Hepatocyte (in vitro differentiated cells): ENCODE results near the gene MNT. TPM values are rescaled to one million over a fixed set of nuclear protein-coding genes. Genes with fewer than 3 reads are reported as not detected.

Experiments used
- DNase-seq: peaks from one replicate; pipeline ENCODE4 v3.0.0-alpha.2; 2016; ENCODE audit warnings: low spot score
- H2AFZ ChIP-seq: fragments of 200-600 bp; sonication (generic); 2 replicates; pipeline ENCODE4 v1.6.0; 2016; ENCODE audit warnings: antibody characterized with exemption, mild to moderate bottlenecking
- H3K27ac ChIP-seq: fragments of 200-600 bp; sonication (generic); 2 replicates; pipeline ENCODE4 v1.5.1; 2016; ENCODE audit warnings: mild to moderate bottlenecking
- H3K27me3 ChIP-seq: fragments of 200-600 bp; sonication (generic); 2 replicates; pipeline ENCODE4 v1.6.1; 2016
- H3K36me3 ChIP-seq: fragments of 200-600 bp; sonication (generic); replicated peaks from 2 replicates; pipeline ENCODE4 v1.5.1; 2016; ENCODE audit warnings: low read depth; ENCODE audit not compliant: insufficient read depth
- H3K4me1 ChIP-seq: fragments of 200-600 bp; sonication (generic); 2 replicates; pipeline ENCODE4 v1.5.1; 2016; ENCODE audit warnings: mild to moderate bottlenecking, moderate library complexity; ENCODE audit not compliant: insufficient read depth
- H3K4me2 ChIP-seq: fragments of 200-600 bp; sonication (generic); 2 replicates; pipeline ENCODE4 v1.6.0; 2016
- H3K4me3 ChIP-seq: fragments of 200-600 bp; sonication (generic); 2 replicates; pipeline ENCODE4 v1.5.1; 2016; ENCODE audit warnings: mild to moderate bottlenecking
- H3K79me2 ChIP-seq: fragments of 200-600 bp; sonication (generic); 2 replicates; pipeline ENCODE4 v1.6.0; 2017; ENCODE audit warnings: mild to moderate bottlenecking
- H3K9me2 ChIP-seq: fragments of 200-600 bp; sonication (generic); replicated peaks from 2 replicates; pipeline ENCODE4 v1.6.0; 2017; ENCODE audit warnings: mild to moderate bottlenecking; ENCODE audit not compliant: insufficient read depth
- H3K9me3 ChIP-seq: fragments of 200-600 bp; sonication (generic); 2 replicates; pipeline ENCODE4 v1.5.1; 2016; ENCODE audit warnings: low read depth, mild to moderate bottlenecking
- H4K20me1 ChIP-seq: fragments of 200-600 bp; sonication (generic); 2 replicates; pipeline ENCODE4 v1.6.0; 2016; ENCODE audit warnings: mild to moderate bottlenecking; ENCODE audit not compliant: insufficient read depth, poor library complexity, severe bottlenecking
- EZH2 ChIP-seq: fragments of 200-600 bp; sonication (generic); IDR thresholded peaks from 2 replicates; pipeline ENCODE4 v1.6.1; 2016; ENCODE audit warnings: antibody characterized with exemption, mild to moderate bottlenecking, borderline replicate concordance
- EZH2phosphoT487 ChIP-seq: fragments of 200-600 bp; sonication (generic); IDR thresholded peaks from one replicate; pipeline ENCODE4 v1.6.1; 2018; ENCODE audit warnings: antibody characterized with exemption, mild to moderate bottlenecking, low read depth, moderate library complexity; ENCODE audit not compliant: unreplicated experiment, severe bottlenecking
- WGBS: methylation state at CpG from one replicate; pipeline ENCODE4 v1.1.6; 2016; ENCODE audit warnings: low lambda C conversion rate; ENCODE audit errors: missing lambda C conversion rate; 5-methylcytosine and 5-hydroxymethylcytosine counted together
- polyA plus RNA-seq: library from polyadenylated mRNA; unstranded; fragments of >200 nt; fragmentation: Nextera tagmentation; extraction: Ambion mirVana; gene quantifications from 2 replicates; pipeline ENCODE4 v1.2.1, GENCODE V29; 2016
- total RNA-seq: library from RNA; depleted of rRNA; stranded (reverse); fragments of >200 nt; gene quantifications from 2 replicates; pipeline ENCODE4 v1.2.3, GENCODE V29; 2014
- TF ChIP-seq, protein P1 (sequence below): fragments of 200-600 bp; sonication (generic); IDR thresholded peaks from 2 replicates; pipeline ENCODE4 v1.5.1; 2016; ENCODE audit warnings: antibody characterized with exemption, mild to moderate bottlenecking; ENCODE audit not compliant: poor library complexity

MNT gene
- total and polyA plus RNA-seq, 2 experiments from 2014 or later: 9.9 to 11.2 TPM

DNA sequence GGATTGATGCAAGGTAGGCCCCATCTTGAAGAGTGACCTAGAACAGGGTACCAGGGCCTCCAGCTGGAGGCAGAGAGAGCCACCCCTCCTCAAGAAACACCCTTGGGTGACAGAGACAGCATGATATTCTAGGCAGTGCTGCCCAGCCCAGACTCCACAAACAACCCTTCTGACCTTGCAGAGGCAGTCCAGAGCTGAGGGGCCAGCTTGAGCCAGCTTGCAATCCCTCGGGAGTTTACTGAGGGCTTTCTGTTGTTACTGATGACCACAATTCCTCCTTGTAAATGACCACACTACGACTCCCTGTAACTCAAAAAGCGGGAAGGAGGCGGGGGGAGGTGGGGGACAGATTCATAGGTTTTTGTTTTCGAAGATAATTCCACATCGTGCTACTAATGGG lies 18.6 kb upstream of the MNT start:
- WGBS: 94% methylated on average over 6 of the region's 6 CpGs
- no peak overlapping the region for H2AFZ ChIP-seq
- no peaks in the 10 kb centered on the region for H3K36me3 ChIP-seq
- TF ChIP-seq EZH2 (no peak), EZH2phosphoT487 (no peak)
- TF ChIP-seq, protein P1, sequence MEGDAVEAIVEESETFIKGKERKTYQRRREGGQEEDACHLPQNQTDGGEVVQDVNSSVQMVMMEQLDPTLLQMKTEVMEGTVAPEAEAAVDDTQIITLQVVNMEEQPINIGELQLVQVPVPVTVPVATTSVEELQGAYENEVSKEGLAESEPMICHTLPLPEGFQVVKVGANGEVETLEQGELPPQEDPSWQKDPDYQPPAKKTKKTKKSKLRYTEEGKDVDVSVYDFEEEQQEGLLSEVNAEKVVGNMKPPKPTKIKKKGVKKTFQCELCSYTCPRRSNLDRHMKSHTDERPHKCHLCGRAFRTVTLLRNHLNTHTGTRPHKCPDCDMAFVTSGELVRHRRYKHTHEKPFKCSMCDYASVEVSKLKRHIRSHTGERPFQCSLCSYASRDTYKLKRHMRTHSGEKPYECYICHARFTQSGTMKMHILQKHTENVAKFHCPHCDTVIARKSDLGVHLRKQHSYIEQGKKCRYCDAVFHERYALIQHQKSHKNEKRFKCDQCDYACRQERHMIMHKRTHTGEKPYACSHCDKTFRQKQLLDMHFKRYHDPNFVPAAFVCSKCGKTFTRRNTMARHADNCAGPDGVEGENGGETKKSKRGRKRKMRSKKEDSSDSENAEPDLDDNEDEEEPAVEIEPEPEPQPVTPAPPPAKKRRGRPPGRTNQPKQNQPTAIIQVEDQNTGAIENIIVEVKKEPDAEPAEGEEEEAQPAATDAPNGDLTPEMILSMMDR: no peak
- H3K9me2 ChIP-seq: no peaks in the 10 kb centered on the region
- H3K79me2 ChIP-seq: no peaks in the 10 kb centered on the region
- no peaks in the 10 kb centered on the region for H3K27me3 ChIP-seq
- H3K27ac ChIP-seq: no peak overlapping the region
- H3K4me1 ChIP-seq: no peaks in the 10 kb centered on the region
- no peak for DNase-seq
- H3K4me2 ChIP-seq: no peak overlapping the region
- H3K9me3 ChIP-seq: no peaks in the 10 kb centered on the region
- no peak overlapping the region for H3K4me3 ChIP-seq
- H4K20me1 ChIP-seq: no peaks in the 10 kb centered on the region

DNA sequence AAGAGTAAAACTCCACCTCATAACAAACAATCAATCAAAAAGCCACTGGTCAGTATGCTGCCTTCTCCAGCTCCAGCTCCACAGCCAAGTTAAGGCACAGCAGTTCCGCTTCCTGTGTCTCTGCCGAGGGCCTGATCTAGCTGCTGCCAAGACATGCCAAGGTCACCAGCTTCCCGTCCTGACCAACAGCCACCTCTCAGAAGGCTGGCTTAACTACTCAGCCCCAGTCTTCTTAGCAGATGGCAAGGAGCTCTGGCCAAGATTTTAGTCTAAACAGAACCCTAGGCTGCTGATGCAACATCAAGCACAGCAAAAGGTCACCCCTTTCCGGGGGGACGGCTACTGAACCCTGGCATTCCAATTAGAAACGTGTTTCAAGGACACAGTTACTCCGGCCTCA lies 17.7 kb upstream of the MNT start:
- no peak overlapping the region for H3K4me3 ChIP-seq
- H3K4me1 ChIP-seq: no peaks in the 10 kb centered on the region
- no peaks in the 10 kb centered on the region for H3K9me2 ChIP-seq
- H3K27ac ChIP-seq: no peak overlapping the region
- TF ChIP-seq, protein P1: no peak
- no peak for TF ChIP-seq EZH2phosphoT487
- TF ChIP-seq EZH2: no peak
- no peaks in the 10 kb centered on the region for H3K79me2 ChIP-seq
- H3K36me3 ChIP-seq: no peaks in the 10 kb centered on the region
- no peak for DNase-seq
- no peaks in the 10 kb centered on the region for H3K9me3 ChIP-seq
- H4K20me1 ChIP-seq: no peaks in the 10 kb centered on the region
- no peaks in the 10 kb centered on the region for H3K27me3 ChIP-seq
- WGBS: 88% methylated on average over 7 of the region's 7 CpGs
- H2AFZ ChIP-seq: no peak overlapping the region
- no peak overlapping the region for H3K4me2 ChIP-seq

DNA sequence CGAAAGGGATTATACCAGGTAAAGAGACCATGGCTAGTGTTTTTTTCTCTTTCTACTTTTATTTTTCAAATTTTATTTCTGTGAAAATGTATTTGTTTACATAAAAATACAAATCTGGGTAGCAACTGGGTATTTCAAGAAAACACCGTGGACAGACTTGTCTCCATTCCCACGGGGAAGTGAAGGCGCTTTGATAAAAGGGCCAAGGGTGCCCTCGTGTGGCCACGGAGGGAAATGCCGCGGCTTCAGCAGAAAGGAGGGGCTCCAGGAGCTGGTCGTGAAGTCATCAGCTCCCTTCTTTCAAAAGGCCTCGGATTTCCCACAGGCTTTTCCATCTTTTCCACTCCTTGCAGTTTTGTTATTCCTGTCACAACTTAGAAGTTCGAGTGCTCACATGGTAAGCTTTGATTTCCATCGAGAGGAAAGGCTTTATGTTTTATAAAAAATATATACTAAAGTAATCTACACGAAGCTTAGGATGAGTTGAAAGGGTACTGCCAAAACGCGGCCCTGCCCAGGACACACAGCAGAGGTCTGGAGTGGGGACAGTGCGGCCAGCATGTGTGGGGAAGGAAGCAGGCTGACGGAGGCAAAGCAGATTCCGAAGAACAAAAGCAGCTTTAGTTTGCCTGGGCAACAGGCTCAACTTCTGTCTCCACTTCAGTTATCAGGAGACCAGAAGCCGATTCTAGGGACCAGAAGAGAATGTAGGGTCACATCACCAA lies 15.3 kb upstream of the MNT start:
- no peaks in the 10 kb centered on the region for H3K27me3 ChIP-seq
- H3K4me1 ChIP-seq: no peaks in the 10 kb centered on the region
- no peaks in the 10 kb centered on the region for H3K9me3 ChIP-seq
- H3K79me2 ChIP-seq: no peaks in the 10 kb centered on the region
- TF ChIP-seq, protein P1: peak; percentile 99
- no peak for TF ChIP-seq EZH2phosphoT487
- no peaks in the 10 kb centered on the region for H3K9me2 ChIP-seq
- H2AFZ ChIP-seq: no peak overlapping the region
- H3K27ac ChIP-seq: no peak overlapping the region
- no peaks in the 10 kb centered on the region for H4K20me1 ChIP-seq
- H3K4me2 ChIP-seq: no peak overlapping the region
- H3K4me3 ChIP-seq: no peak overlapping the region
- DNase-seq: peak; percentile 93
- WGBS: 37% methylated on average over 19 of the region's 19 CpGs
- H3K36me3 ChIP-seq: no peaks in the 10 kb centered on the region

DNA sequence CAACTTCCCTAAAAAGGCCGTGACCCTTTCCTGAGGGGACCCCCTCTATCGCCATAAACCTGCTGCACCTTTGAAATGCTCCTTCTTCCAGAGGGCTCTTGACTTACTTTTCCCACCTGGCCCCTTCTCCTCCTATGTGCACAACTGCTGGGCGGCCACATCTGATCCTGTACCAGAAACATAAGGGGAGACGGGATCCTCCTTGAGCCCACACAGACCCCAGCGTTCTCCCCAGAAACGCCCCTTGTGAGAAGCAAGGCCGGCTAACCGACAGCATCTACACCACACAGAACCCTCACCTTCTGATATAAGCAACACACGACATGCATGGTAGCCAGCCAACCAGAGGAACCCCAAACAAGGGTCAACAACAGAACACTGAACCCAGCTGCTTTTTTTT lies 14.2 kb upstream of the MNT start:
- no peaks in the 10 kb centered on the region for H4K20me1 ChIP-seq
- H2AFZ ChIP-seq: no peak overlapping the region
- 90% methylated on average over 9 of the region's 9 CpGs for WGBS
- H3K27me3 ChIP-seq: no peaks in the 10 kb centered on the region
- no peak overlapping the region for H3K4me2 ChIP-seq
- H3K79me2 ChIP-seq: no peaks in the 10 kb centered on the region
- no peak for DNase-seq
- no peaks in the 10 kb centered on the region for H3K9me3 ChIP-seq
- no peak overlapping the region for H3K4me3 ChIP-seq
- no peak overlapping the region for H3K27ac ChIP-seq
- H3K9me2 ChIP-seq: no peaks in the 10 kb centered on the region
- H3K4me1 ChIP-seq: no peaks in the 10 kb centered on the region
- TF ChIP-seq, protein P1: no peak
- TF ChIP-seq EZH2phosphoT487 (no peak), EZH2 (no peak)
- H3K36me3 ChIP-seq: no peaks in the 10 kb centered on the region
